Stimulated activated effector memory CD8-positive, alpha-beta T cell treated with anti-CD3 and anti-CD28 coated beads, Interleukin-12 subunit alpha, Interleukin-12 subunit beta, amount 100 ng/mL, for 72 hours (primary cell): ENCODE results near the gene SLC45A2.
"Not testable (repeated sequence)": the region's sequence is repeated elsewhere in the genome, so short reads cannot be mapped to it uniquely, and the experiment has no call there.

Source experiments
- ATAC-seq: fragments of 150-1000 bp; cut with Tn5 transposase; 2 replicates; pipeline ENCODE4 v1.10.0; 2021
- DNase-seq, 2 donors: peaks; one replicate each; pipeline ENCODE4 v3.0.0; 2021 to 2022; ENCODE audit warnings: low spot score in 2 of 2
- H3K27ac Mint-ChIP-seq: one replicate; pipeline ENCODE4 v1.8.0; 2022; ENCODE audit warnings: mild to moderate bottlenecking, mixed read lengths
- H3K36me3 Mint-ChIP-seq: one replicate; pipeline ENCODE4 v1.8.0; 2022; ENCODE audit warnings: mild to moderate bottlenecking, mixed read lengths
- H3K4me1 Mint-ChIP-seq: one replicate; pipeline ENCODE4 v1.8.0; 2022; ENCODE audit warnings: mixed read lengths
- H3K4me3 Mint-ChIP-seq: one replicate; pipeline ENCODE4 v1.8.0; 2022; ENCODE audit warnings: mild to moderate bottlenecking, mixed read lengths
- H3K9me3 Mint-ChIP-seq: one replicate; pipeline ENCODE4 v1.8.0; 2022; ENCODE audit warnings: mixed read lengths

The SLC45A2 gene

DNA sequence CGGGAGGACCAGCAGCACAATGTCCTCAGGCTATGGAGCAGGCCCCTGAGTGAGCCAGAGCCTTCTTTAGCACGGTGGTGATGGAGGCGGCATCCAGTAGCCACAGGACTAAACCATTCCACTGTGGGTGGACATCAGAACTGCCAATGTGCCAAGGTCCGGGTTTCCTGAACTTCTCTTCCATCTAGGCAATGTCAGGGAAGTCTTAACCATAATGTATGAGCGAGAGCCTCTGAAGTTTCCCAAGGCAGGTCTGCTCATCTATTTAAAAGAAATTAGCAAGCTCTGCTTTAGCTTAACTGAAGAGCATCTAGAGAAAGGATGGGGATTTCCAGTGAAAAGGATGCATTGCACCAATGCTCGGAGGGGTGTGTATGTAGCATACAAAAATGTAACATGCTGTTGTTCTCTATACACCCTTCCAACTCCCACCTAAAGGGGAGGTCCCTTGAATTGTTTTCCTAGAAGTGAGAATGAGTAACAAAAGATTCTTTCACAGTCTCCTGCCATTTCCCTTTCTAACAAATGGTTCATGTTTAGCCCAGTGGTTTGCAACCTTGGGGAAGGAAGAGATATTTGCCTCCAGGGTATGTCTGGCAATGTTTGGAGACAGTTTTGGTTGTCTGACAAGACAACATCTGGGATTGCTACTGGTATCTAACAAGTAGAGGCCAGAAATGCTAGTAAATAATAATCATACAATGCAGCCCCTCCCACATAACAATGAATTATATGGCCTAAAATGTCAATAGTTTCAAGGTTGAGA is 54.4 kb downstream of the SLC45A2 start:
- ATAC-seq, result no peak
- H3K9me3 Mint-ChIP-seq, result no peaks in the 10 kb centered on the region
- no peak overlapping the region for H3K27ac Mint-ChIP-seq
- no peaks in the 10 kb centered on the region for H3K4me1 Mint-ChIP-seq
- DNase-seq, result no peak
- no peaks in the 10 kb centered on the region for H3K36me3 Mint-ChIP-seq
- no peak overlapping the region for H3K4me3 Mint-ChIP-seq

- H3K27ac Mint-ChIP-seq, result no peak overlapping the region
- no peak for DNase-seq
- H3K4me1 Mint-ChIP-seq, result no peaks in the 10 kb centered on the region
- ATAC-seq, result no peak
- H3K9me3 Mint-ChIP-seq, result no peaks in the 10 kb centered on the region
- H3K4me3 Mint-ChIP-seq, result no peak overlapping the region
- H3K36me3 Mint-ChIP-seq, result no peaks in the 10 kb centered on the region
Observed at GRCh38 chr5:33928283-33928682, 56.2 kb downstream of the SLC45A2 start.

- no peak overlapping the region for H3K4me3 Mint-ChIP-seq
- no peaks in the 10 kb centered on the region for H3K9me3 Mint-ChIP-seq
- H3K4me1 Mint-ChIP-seq, result no peaks in the 10 kb centered on the region
- H3K36me3 Mint-ChIP-seq, result no peaks in the 10 kb centered on the region
- ATAC-seq (no peak), DNase-seq (no peak)
- no peak overlapping the region for H3K27ac Mint-ChIP-seq
Observed at GRCh38 chr5:33927685-33928084, 56.8 kb downstream of the SLC45A2 start.

DNA sequence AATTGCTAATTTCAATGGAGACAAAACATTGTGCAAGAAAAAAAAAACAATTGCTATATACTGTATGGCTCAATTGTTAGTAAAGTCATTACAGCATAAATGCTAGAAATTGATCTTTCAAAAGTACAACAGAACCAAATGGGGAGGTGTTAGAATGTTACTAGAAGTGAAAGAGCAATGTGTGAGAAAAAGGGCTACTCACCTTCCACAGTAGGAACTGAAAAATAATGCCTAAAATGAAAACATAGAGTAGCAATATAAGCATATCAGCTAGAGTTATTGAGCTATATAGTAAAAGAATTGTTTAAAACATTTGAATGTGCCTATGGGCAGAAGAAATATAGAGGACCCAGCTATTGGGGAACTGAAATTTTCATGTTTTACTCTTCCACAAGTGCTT is 59.2 kb downstream of the SLC45A2 start:
- ATAC-seq (no peak), DNase-seq (no peak)
- Mint-ChIP-seq H3K9me3 (no peaks in the 10 kb centered on the region), H3K27ac (no peak overlapping the region), H3K4me3 (no peak overlapping the region), H3K4me1 (no peaks in the 10 kb centered on the region), H3K36me3 (no peaks in the 10 kb centered on the region)

GRCh38 chr5:33921002-33921401 is 63.5 kb downstream of the SLC45A2 start:
- Mint-ChIP-seq H3K4me3 (no peak overlapping the region), H3K27ac (no peak overlapping the region), H3K36me3 (no peaks in the 10 kb centered on the region), H3K4me1 (no peaks in the 10 kb centered on the region), H3K9me3 (peaks cover 4% of the 10 kb centered on the region)
- DNase-seq, result no peak
- ATAC-seq, result no peak

- H3K9me3 Mint-ChIP-seq, H3K36me3 Mint-ChIP-seq, ATAC-seq: not testable (repeated sequence)
Observed at GRCh38 chr5:33914844-33915243, 69.6 kb downstream of the SLC45A2 start.

DNA sequence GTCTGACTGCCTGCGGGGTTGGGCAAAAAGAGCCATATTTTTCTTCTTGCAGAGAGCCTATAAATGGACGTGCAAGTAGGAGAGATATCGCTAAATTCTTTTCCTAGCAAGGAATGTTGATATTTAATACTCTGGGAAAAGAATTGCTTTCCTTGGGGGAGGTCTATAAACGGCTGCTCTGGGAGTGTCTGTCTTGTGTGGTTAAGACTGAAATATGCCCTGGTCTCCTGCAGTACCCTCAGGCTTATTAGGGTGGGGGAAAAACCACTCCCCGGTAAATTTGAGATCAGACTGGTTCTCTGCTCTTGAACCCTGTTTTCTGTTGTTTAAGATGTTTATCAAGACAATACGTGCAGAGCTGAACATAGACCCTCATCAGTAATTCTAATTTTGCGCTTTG is 78.2 kb downstream of the SLC45A2 start:
- H3K4me1 Mint-ChIP-seq, ATAC-seq, H3K4me3 Mint-ChIP-seq, DNase-seq, H3K27ac Mint-ChIP-seq, H3K36me3 Mint-ChIP-seq: not testable (repeated sequence)
- H3K9me3 Mint-ChIP-seq, result peaks cover 26% of the 10 kb centered on the region

More at GRCh38 chr5:33914844-33915243, 69.6 kb downstream of the SLC45A2 start:
- not testable (repeated sequence) for H3K4me3 Mint-ChIP-seq, H3K27ac Mint-ChIP-seq, DNase-seq, H3K4me1 Mint-ChIP-seq

GRCh38 chr5:33905381-33905780 is 79.1 kb downstream of the SLC45A2 start:
- H3K36me3 Mint-ChIP-seq, result no peaks in the 10 kb centered on the region

GRCh38 chr5:33903118-33903517 is 81.4 kb downstream of the SLC45A2 start:
- Mint-ChIP-seq H3K4me1 (no peaks in the 10 kb centered on the region), H3K4me3 (no peak overlapping the region), H3K36me3 (no peaks in the 10 kb centered on the region), H3K9me3 (peaks cover 21% of the 10 kb centered on the region), H3K27ac (no peak overlapping the region)
- no peak for DNase-seq
- no peak for ATAC-seq

More at GRCh38 chr5:33905381-33905780, 79.1 kb downstream of the SLC45A2 start:
- DNase-seq, result no peak
- Mint-ChIP-seq H3K4me3 (no peak overlapping the region), H3K4me1 (no peaks in the 10 kb centered on the region), H3K9me3 (peaks cover 26% of the 10 kb centered on the region), H3K27ac (no peak overlapping the region)
- no peak for ATAC-seq

DNA sequence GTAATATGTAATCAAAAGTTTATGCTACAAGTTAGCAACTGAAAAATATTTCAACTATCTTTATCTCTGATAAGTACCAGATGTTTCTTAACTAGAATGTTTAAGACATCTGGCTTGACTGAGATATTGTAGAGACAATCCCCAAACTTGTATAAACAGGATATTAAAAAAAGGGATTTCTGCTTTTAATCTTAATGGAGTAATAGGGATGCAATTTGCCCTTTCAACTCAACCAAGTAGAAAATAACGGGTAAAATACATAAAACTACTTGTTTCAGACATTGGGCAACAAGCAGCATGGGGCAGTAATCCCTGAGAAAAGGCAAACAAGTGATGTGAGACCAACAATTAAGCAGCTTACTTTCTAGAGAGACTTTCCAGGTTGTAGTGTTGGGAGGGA is 83.3 kb downstream of the SLC45A2 start:
- DNase-seq (no peak), ATAC-seq (no peak)
- Mint-ChIP-seq H3K4me1 (no peaks in the 10 kb centered on the region), H3K4me3 (no peak overlapping the region), H3K9me3 (peaks cover 15% of the 10 kb centered on the region), H3K36me3 (no peaks in the 10 kb centered on the region), H3K27ac (no peak overlapping the region)
